Measurements from ENCODE around the gene EWSR1.

DNA sequence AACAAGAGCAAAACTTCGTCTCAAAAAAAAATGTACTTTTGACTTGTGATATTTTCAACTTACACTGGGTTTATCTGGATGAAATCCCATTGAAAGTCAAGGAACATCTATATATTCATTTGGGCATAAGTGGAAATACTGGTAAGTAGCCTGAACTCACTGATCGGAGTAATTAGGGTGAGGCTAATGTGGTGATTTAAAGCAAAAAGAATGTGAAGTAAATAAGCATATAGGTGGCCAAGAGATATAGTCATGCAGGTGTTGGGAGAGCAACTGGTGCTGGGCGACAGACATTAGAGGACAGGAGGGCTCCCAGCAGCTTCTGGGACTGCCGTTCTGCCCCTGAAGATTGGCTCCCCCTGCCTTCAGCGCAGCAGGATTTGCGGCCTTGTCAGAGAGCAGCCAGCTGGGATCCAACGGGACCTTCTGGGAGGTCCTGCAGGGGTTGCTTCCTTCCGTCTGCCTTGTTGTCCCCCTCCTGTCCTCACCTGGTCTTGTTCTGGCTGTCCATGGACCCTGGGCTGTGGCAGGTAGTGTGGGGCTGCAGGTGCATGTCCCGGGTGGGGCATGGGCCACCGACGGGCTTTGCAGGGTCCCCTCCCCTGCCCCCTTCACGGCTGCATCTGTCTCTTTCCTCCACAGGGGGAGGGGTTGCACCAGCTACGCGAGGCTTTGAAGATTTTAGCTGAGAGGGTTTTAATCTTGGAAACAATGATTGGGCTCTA lies 14.3 kb upstream of the EWSR1 start:
- TF ChIP-seq CTCF (IDR thresholded peaks at IDR 0.05) (no peak), EZH2 (IDR thresholded peaks at IDR 0.05; ENCODE audit: borderline replicate concordance, insufficient read depth, low read depth, low read length, poor library complexity, severe bottlenecking) (no peak)

Data from B cell (primary cell).